Measurements from ENCODE around the gene EEF1G. TPM values are rescaled to one million over a fixed set of nuclear protein-coding genes. Genes with fewer than 3 reads are reported as not detected.

The EEF1G gene
- total and polyA plus RNA-seq, 9 of the 15 experiments (the other 6 are each of a cell fraction or from before 2014, with no cell fraction given) = 985 to 2,349 (median 2,035) TPM

- ATAC-seq (no peak), DNase-seq (ENCODE audit: extremely low read depth in 1 of 4, low spot score in 3 of 4) (no peak), FAIRE-seq (no peak)
- Histone ChIP-seq H3K4me2 (ENCODE audit: insufficient read depth, low read length) (no peak overlapping the region), H3K79me2 (ENCODE audit: control insufficient read depth, insufficient read depth, low read length) (peaks cover 23% of the 10 kb centered on the region), H3K36me3 (ENCODE audit: control insufficient read depth, insufficient read depth, low read length) (peaks cover 52% of the 10 kb centered on the region), H3K9ac (ENCODE audit: insufficient read depth in 1 of 2, low read depth in 2 of 2, low read length in 2 of 2) (peak overlapping the region in 1 of 2 experiments; percentile 93; a peak in 1 of 4 replicates), H3K4me3 (no peak overlapping the region), H4K20me1 (replicated peaks; ENCODE audit: control insufficient read depth, insufficient read depth, low read length) (0 out of 2 replicates have a peak, but pooled peaks cover 5% of the 10 kb centered on the region), H3K27me3 (ENCODE audit: control insufficient read depth in 2 of 2, insufficient read depth in 2 of 2, low read length in 2 of 2) (no peaks in the 10 kb centered on the region), H3K9me1 (ENCODE audit: control insufficient read depth, insufficient read depth, low read length) (peaks cover 2% of the 10 kb centered on the region), H3K9me3 (replicated peaks; ENCODE audit: control insufficient read depth, insufficient read depth, low read depth, low read length) (no peaks in the 10 kb centered on the region), H3K4me1 (replicated peaks in 1 of 2; ENCODE audit: control insufficient read depth in 2 of 2, insufficient read depth in 2 of 2, low read length in 2 of 2) (peaks cover 29 to 65% of the 10 kb centered on the region in 2 experiments), H2AFZ (ENCODE audit: low read depth, low read length) (no peak overlapping the region), H3K27ac (ENCODE audit: extremely low read depth, low read depth, low read length) (peak overlapping the region; percentile 43; the same call in 2 of the 3 replicates)
- ChIA-PET CTCF (ENCODE audit: low intra/inter-chr PET ratio) (interaction anchor here (0.8 to 2.6 kb wide), 4 partner anchors 33 to 219 kb away, joined by 3 to 17 read pairs (median 3); partner anchors contain the start of gene GANAB), POLR2A (interaction anchor here (0.9 kb wide), 1 partner anchor 39 kb away, joined by 3 read pairs; no protein-coding TSS in a partner anchor)
- intact Hi-C loops (cut with micrococcal nuclease) (loop anchor here (2.0 to 5.0 kb wide), 2 partner anchors 33 to 79 kb away; partner anchors contain the start of gene GANAB), in situ Hi-C loops (cut with MboI) (no loop called here)
- BruUV-seq (replicated peaks) = no TSS peak
- WGBS (ENCODE audit: insufficient coverage, low coverage, missing lambda C conversion rate) = 64% methylated on average over 9 of the region's 15 CpGs
- TF ChIP-seq HNRNPL (IDR thresholded peaks at IDR 0.05; ENCODE audit: low read depth, low read length) = peak; percentile 96
- no peak for TF ChIP-seq ZNF384 (IDR thresholded peaks at IDR 0.05; ENCODE audit: low read depth, low read length)
- peak; percentile 36; the same call in 1 of the 2 replicates for TF ChIP-seq ZNF740 (CRISPR knock-in tag; IDR thresholded peaks at IDR 0.05)
- no peak for TF ChIP-seq ZNF740 (tag; IDR thresholded peaks at IDR 0.05)
- TF ChIP-seq ZNF717 (CRISPR knock-in tag; IDR thresholded peaks at IDR 0.05) = peak; percentile 61; the same call in 1 of the 2 replicates
- 0 out of 2 replicates have a peak, but pooled peaks have one; percentile 67 for TF ChIP-seq ZC3H4 (CRISPR knock-in tag; IDR thresholded peaks at IDR 0.05; ENCODE audit: borderline replicate concordance)
- peak; percentile 79 for TF ChIP-seq POLR2G (IDR thresholded peaks at IDR 0.05; ENCODE audit: low read depth, low read length)
- no peak for TF ChIP-seq ZNF280A (IDR thresholded peaks at IDR 0.05; ENCODE audit: low read depth, partially characterized antibody)
- no peak for TF ChIP-seq OTX1 (CRISPR knock-in tag; IDR thresholded peaks at IDR 0.05)
- TF ChIP-seq RB1 (IDR thresholded peaks at IDR 0.05; ENCODE audit: low read depth) = no peak
- no peak for TF ChIP-seq ARID2 (IDR thresholded peaks at IDR 0.05)
- TF ChIP-seq DDX20 (tag; IDR thresholded peaks at IDR 0.05; ENCODE audit: low read depth) = no peak
- no peak for TF ChIP-seq NFE2 (IDR thresholded peaks at IDR 0.05; ENCODE audit: low read depth)
- TF ChIP-seq ZNF398 (CRISPR knock-in tag; IDR thresholded peaks at IDR 0.05) = no peak
- 0 out of 2 replicates have a peak, but pooled peaks have one; percentile 13 for TF ChIP-seq MED1 (CRISPR knock-in tag; IDR thresholded peaks at IDR 0.05; ENCODE audit: borderline replicate concordance)
- TF ChIP-seq ZFP30 (CRISPR knock-in tag; IDR thresholded peaks at IDR 0.05; ENCODE audit: borderline replicate concordance) = no peak
- TF ChIP-seq RBFOX2 (IDR thresholded peaks at IDR 0.05; ENCODE audit: low read depth, low read length) = 0 out of 2 replicates have a peak, but pooled peaks have one; percentile 26
- TF ChIP-seq MYNN (IDR thresholded peaks at IDR 0.05) = 0 out of 2 replicates have a peak, but pooled peaks have one; percentile 14
- no peak for TF ChIP-seq MYNN (CRISPR knock-in tag; IDR thresholded peaks at IDR 0.05)
These were observed 39.6 kb upstream of the EEF1G start for GRCh38 chr11:62613291-62613778.

Data from K562 (cell line).